H1 (cell line): ENCODE results near the gene PRRT4. TPM values are rescaled to one million over a fixed set of nuclear protein-coding genes. Genes with fewer than 3 reads are reported as not detected.

ENCODE experiments used
- BCL11A ChIP-seq, 2 experiments: IDR thresholded peaks; one replicate each; pipeline ENCODE4 v1.6.1; 2011; ENCODE audit warnings: low read depth in 2 of 2, low read length in 2 of 2, mild to moderate bottlenecking in 2 of 2
- polyA plus RNA-seq, 7 experiments: library from polyadenylated mRNA; depleted of rRNA in 3 of 7; stranded (reverse) in 5 of 7; unstranded in 2 of 7; fragments of >200 nt in 5 of 7; fragments of 200-250 nt in 2 of 7; gene quantifications; 1 replicate in 5 of 7; 2 replicates in 1 of 7; 4 replicates in 1 of 7; pipeline versions ENCODE4 v1.2.1 to v1.2.3, GENCODE V29; 2011 to 2013; ENCODE audit warnings: missing spikeins in 2 of 7, mixed read lengths in 2 of 7
- total RNA-seq: library from RNA; stranded (reverse); fragmentation: NEBNext Ultra II Directional; extraction: Animal tissue kit (Norgen Biotek cat#: 25700); gene quantifications from 2 replicates; pipeline ENCODE4 v1.2.1, GENCODE V29; 2021

Gene PRRT4
- total and polyA plus RNA-seq, 2 of the 8 experiments (the other 6 are each of a cell fraction or from before 2014, with no cell fraction given) = 0.34 to 1.0 TPM

- no peak for TF ChIP-seq BCL11A (IDR thresholded peaks at IDR 0.05; ENCODE audit: low read depth in 2 of 2, low read length in 2 of 2)
- TF ChIP-seq, all 59 proteins: peak for 0
Observed at GRCh38 chr7:128358233-128358632, 3.3 kb downstream of the PRRT4 start (continued).
